ENCODE measurements around the gene C2CD3.

GRCh38 chr11:74057249-74058151 is 113.3 kb downstream of the C2CD3 start:
- no peak for TF ChIP-seq POLR2AphosphoS5 (IDR thresholded peaks at IDR 0.05)
- no peak for TF ChIP-seq CTCF (IDR thresholded peaks at IDR 0.05)
- TF ChIP-seq POLR2A (IDR thresholded peaks at IDR 0.05) = no peak
- no peak for TF ChIP-seq EP300 (IDR thresholded peaks at IDR 0.05)

Data from upper lobe of left lung (tissue), 4 donors.